Trophoblast cell (in vitro differentiated cells and primary cell): ENCODE results near the gene POP4.

ENCODE experiments used
- DNase-seq, 2 donors: peaks; one replicate each; pipeline ENCODE4 v3.0.0-alpha.2; 2016
- H2AFZ ChIP-seq: 2 replicates; pipeline ENCODE4 v1.6.1; 2013; ENCODE audit warnings: low read length, moderate library complexity, mild to moderate bottlenecking; ENCODE audit not compliant: insufficient read depth, poor library complexity
- H2AK5ac ChIP-seq: 2 replicates; pipeline ENCODE4 v1.6.1; 2013; ENCODE audit warnings: mild to moderate bottlenecking, low read length
- H2BK120ac ChIP-seq: 2 replicates; pipeline ENCODE4 v1.6.1; 2013; ENCODE audit warnings: low read length, mild to moderate bottlenecking, moderate library complexity; ENCODE audit not compliant: insufficient read depth, poor library complexity
- H2BK12ac ChIP-seq: 2 replicates; pipeline ENCODE4 v1.6.1; 2013; ENCODE audit warnings: mild to moderate bottlenecking, low read length, moderate library complexity
- H2BK5ac ChIP-seq: 2 replicates; pipeline ENCODE4 v1.6.1; 2013; ENCODE audit warnings: low read length, low read depth, moderate library complexity, mild to moderate bottlenecking; ENCODE audit not compliant: poor library complexity
- H3K14ac ChIP-seq: 2 replicates; pipeline ENCODE4 v1.6.1; 2013; ENCODE audit warnings: mild to moderate bottlenecking, low read length
- H3K18ac ChIP-seq: 2 replicates; pipeline ENCODE4 v1.6.1; 2013; ENCODE audit warnings: mild to moderate bottlenecking, low read length
- H3K23ac ChIP-seq: 2 replicates; pipeline ENCODE4 v1.6.1; 2013; ENCODE audit warnings: low read length
- H3K27ac ChIP-seq: 2 replicates; pipeline ENCODE4 v1.5.1; 2013; ENCODE audit warnings: low read depth, mild to moderate bottlenecking, inconsistent platforms, low read length, moderate library complexity
- H3K27me3 ChIP-seq: 2 replicates; pipeline ENCODE4 v1.6.1; 2013; ENCODE audit warnings: inconsistent platforms, mild to moderate bottlenecking, low read length, moderate library complexity; ENCODE audit not compliant: insufficient read depth
- H3K36me3 ChIP-seq, 2 experiments: 1 replicate in 1 of 2; 2 replicates in 1 of 2; pipeline ENCODE4 v1.6.1; 2013; ENCODE audit warnings: low read length in 2 of 2, mild to moderate bottlenecking in 2 of 2, moderate library complexity in 1 of 2; ENCODE audit not compliant: insufficient read depth in 2 of 2, control insufficient read depth in 1 of 2
- H3K4ac ChIP-seq: 2 replicates; pipeline ENCODE4 v1.6.1; 2013; ENCODE audit warnings: low read depth, mild to moderate bottlenecking, low read length, moderate library complexity
- H3K4me1 ChIP-seq, 2 experiments: 1 replicate in 1 of 2; 2 replicates in 1 of 2; pipeline ENCODE4 v1.6.1; 2013; ENCODE audit warnings: low read length in 2 of 2, mild to moderate bottlenecking in 2 of 2, moderate library complexity in 1 of 2; ENCODE audit not compliant: insufficient read depth in 2 of 2, control insufficient read depth in 1 of 2
- H3K4me2 ChIP-seq: 2 replicates; pipeline ENCODE4 v1.6.1; 2013; ENCODE audit warnings: inconsistent platforms, mild to moderate bottlenecking, low read length, moderate library complexity
- H3K4me3 ChIP-seq: 2 replicates; pipeline ENCODE4 v1.5.1; 2013; ENCODE audit warnings: mild to moderate bottlenecking, low read depth, low read length, inconsistent platforms
- H3K79me1 ChIP-seq: one replicate; pipeline ENCODE4 v1.6.1; 2013; ENCODE audit warnings: low read length
- H3K79me2 ChIP-seq: 2 replicates; pipeline ENCODE4 v1.6.1; 2013; ENCODE audit warnings: low read length, mild to moderate bottlenecking; ENCODE audit not compliant: control insufficient read depth, insufficient read depth, poor library complexity
- H3K9ac ChIP-seq: 2 replicates; pipeline ENCODE4 v1.6.1; 2013; ENCODE audit warnings: mild to moderate bottlenecking, low read length
- H3K9me3 ChIP-seq: 2 replicates; pipeline ENCODE4 v1.6.1; 2013; ENCODE audit warnings: low read depth, mild to moderate bottlenecking, control low read depth, inconsistent platforms, low read length; ENCODE audit not compliant: insufficient read depth
- H4K12ac ChIP-seq: 2 replicates; pipeline ENCODE4 v1.6.1; 2013; ENCODE audit warnings: low read depth, mild to moderate bottlenecking, low read length, moderate library complexity
- H4K8ac ChIP-seq: 2 replicates; pipeline ENCODE4 v1.6.1; 2013; ENCODE audit warnings: low read depth, mild to moderate bottlenecking, low read length, moderate library complexity
- H4K91ac ChIP-seq: one replicate; pipeline ENCODE4 v1.6.1; 2013; ENCODE audit warnings: low read depth, mild to moderate bottlenecking, low read length, moderate library complexity
- WGBS: extraction: QIAGEN DNeasy Blood & Tissue Kit; methylation state at CpG from one replicate; pipeline ENCODE4 v1.1.7; 2013; ENCODE audit warnings: missing lambda C conversion rate; ENCODE audit not compliant: insufficient read length, insufficient coverage; ENCODE audit errors: extremely low coverage; 5-methylcytosine and 5-hydroxymethylcytosine counted together

POP4 gene

GRCh38 chr19:29569038-29569911 is 36.8 kb upstream of the POP4 start:
- Histone ChIP-seq H3K4me3 (no peak overlapping the region), H2AK5ac (no peak overlapping the region), H3K27ac (no peak overlapping the region), H3K9me3 (peaks cover 6% of the 10 kb centered on the region), H4K12ac (no peak overlapping the region), H3K23ac (no peak overlapping the region), H3K27me3 (no peaks in the 10 kb centered on the region), H2BK12ac (no peak overlapping the region), H3K4ac (no peak overlapping the region), H3K14ac (no peak overlapping the region), H2BK5ac (no peak overlapping the region), H2AFZ (no peak overlapping the region), H3K9ac (no peak overlapping the region), H3K4me2 (no peak overlapping the region), H3K18ac (no peak overlapping the region), H3K36me3 (no peaks in the 10 kb centered on the region), H3K79me1 (no peaks in the 10 kb centered on the region), H3K4me1 (no peaks in the 10 kb centered on the region), H2BK120ac (no peak overlapping the region), H3K79me2 (no peaks in the 10 kb centered on the region), H4K8ac (no peak overlapping the region), H4K91ac (no peak overlapping the region)
- DNase-seq = no peak
- WGBS = no CpG with 5 or more reads among the region's 9 CpGs

DNA sequence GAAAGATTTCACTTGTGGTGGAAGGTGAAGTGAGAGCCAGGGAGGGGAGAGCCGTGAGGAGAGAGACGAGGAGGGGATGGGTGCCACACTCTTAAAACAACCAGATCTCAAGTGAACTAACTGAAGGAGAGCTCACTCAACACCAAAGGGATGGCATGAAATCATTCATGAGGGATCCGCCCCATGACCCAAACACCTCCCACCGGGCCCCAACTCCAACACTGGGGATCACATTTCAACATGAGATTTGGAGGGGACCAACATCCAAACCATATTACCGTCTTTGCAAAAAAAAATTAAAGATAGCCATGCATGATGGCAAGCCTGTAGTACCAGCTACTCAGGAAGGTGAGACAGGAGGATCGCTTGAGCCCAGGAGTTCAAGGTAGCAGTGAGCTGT is 34.9 kb upstream of the POP4 start:
- H3K4me1 ChIP-seq = no peaks in the 10 kb centered on the region
- H3K79me1 ChIP-seq = no peaks in the 10 kb centered on the region
- no peaks in the 10 kb centered on the region for H3K27me3 ChIP-seq
- no peak for DNase-seq
- no peak overlapping the region for H4K12ac ChIP-seq
- no peak overlapping the region for H3K18ac ChIP-seq
- H3K4me2 ChIP-seq = no peak overlapping the region
- H3K9ac ChIP-seq = no peak overlapping the region
- no peak overlapping the region for H3K4ac ChIP-seq
- no CpG with 5 or more reads among the region's 6 CpGs for WGBS
- H3K27ac ChIP-seq = no peak overlapping the region
- no peak overlapping the region for H2BK5ac ChIP-seq
- peaks cover 3% of the 10 kb centered on the region for H3K9me3 ChIP-seq
- H2BK120ac ChIP-seq = no peak overlapping the region
- no peak overlapping the region for H3K23ac ChIP-seq
- no peak overlapping the region for H3K4me3 ChIP-seq
- H4K8ac ChIP-seq = no peak overlapping the region
- H3K36me3 ChIP-seq = no peaks in the 10 kb centered on the region
- no peak overlapping the region for H2AFZ ChIP-seq
- no peak overlapping the region for H4K91ac ChIP-seq
- no peak overlapping the region for H2BK12ac ChIP-seq
- no peaks in the 10 kb centered on the region for H3K79me2 ChIP-seq
- no peak overlapping the region for H2AK5ac ChIP-seq
- H3K14ac ChIP-seq = no peak overlapping the region

DNA sequence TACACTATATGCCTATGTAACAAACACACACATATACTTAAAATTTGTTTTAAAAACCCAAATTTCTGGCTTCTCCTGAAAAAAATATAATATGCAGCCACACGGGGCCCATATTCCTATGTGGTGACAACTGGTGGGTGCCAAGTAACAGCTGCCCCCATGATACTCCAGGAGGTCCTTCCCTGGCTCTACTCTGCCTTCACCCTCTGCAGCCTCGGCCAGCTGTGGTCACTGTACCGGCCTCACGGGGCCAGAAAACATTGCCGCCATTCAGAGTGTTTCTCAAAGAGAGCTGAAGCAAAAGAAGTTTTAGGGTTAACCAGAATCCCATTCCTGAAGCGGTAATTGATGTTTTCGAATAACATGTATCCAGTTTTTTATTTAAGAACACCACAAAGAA is 32.6 kb upstream of the POP4 start:
- Histone ChIP-seq H2BK12ac (no peak overlapping the region), H3K79me2 (no peaks in the 10 kb centered on the region), H3K18ac (no peak overlapping the region), H2AK5ac (no peak overlapping the region), H2AFZ (no peak overlapping the region), H3K27me3 (no peaks in the 10 kb centered on the region), H3K4me2 (no peak overlapping the region), H2BK5ac (no peak overlapping the region), H3K4me1 (no peaks in the 10 kb centered on the region), H4K8ac (no peak overlapping the region), H3K4me3 (no peak overlapping the region), H3K4ac (no peak overlapping the region), H3K79me1 (no peaks in the 10 kb centered on the region), H3K23ac (no peak overlapping the region), H2BK120ac (no peak overlapping the region), H3K9me3 (peaks cover 2% of the 10 kb centered on the region), H3K36me3 (no peaks in the 10 kb centered on the region), H4K91ac (no peak overlapping the region), H3K9ac (no peak overlapping the region), H4K12ac (no peak overlapping the region), H3K14ac (no peak overlapping the region), H3K27ac (no peak overlapping the region)
- no CpG with 5 or more reads among the region's 7 CpGs for WGBS
- DNase-seq = no peak

DNA sequence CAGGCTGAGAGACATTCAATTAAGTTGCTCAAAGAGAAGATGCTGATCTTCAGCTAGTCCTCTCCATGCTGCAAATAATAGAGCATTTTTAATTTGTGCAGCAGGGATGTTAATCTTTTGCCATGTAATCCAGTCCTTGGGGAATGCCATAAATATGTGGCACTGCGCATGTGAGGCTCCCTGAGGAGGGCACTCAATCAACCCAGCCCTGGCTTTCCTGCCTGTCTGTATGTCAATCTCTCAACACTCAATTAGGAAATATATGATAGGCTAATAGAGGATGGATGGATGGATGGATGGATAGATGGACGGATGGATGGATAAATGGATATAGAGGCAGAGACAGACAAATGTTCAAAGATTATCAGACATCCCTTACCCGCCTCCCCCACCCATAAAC is 31.6 kb upstream of the POP4 start:
- H3K4me3 ChIP-seq = no peak overlapping the region
- H3K79me1 ChIP-seq = no peaks in the 10 kb centered on the region
- H3K4ac ChIP-seq = no peak overlapping the region
- H2BK12ac ChIP-seq = no peak overlapping the region
- H3K79me2 ChIP-seq = no peaks in the 10 kb centered on the region
- no peaks in the 10 kb centered on the region for H3K27me3 ChIP-seq
- H3K27ac ChIP-seq = no peak overlapping the region
- no peaks in the 10 kb centered on the region for H3K4me1 ChIP-seq
- peaks cover 2% of the 10 kb centered on the region for H3K9me3 ChIP-seq
- H3K23ac ChIP-seq = no peak overlapping the region
- DNase-seq = no peak
- no peak overlapping the region for H3K14ac ChIP-seq
- H4K8ac ChIP-seq = no peak overlapping the region
- no peak overlapping the region for H4K91ac ChIP-seq
- no peak overlapping the region for H4K12ac ChIP-seq
- no peak overlapping the region for H3K18ac ChIP-seq
- no peak overlapping the region for H2AK5ac ChIP-seq
- no peak overlapping the region for H2AFZ ChIP-seq
- H2BK120ac ChIP-seq = no peak overlapping the region
- no peak overlapping the region for H2BK5ac ChIP-seq
- no peaks in the 10 kb centered on the region for H3K36me3 ChIP-seq
- H3K9ac ChIP-seq = no peak overlapping the region
- no CpG with 5 or more reads among the region's 3 CpGs for WGBS
- H3K4me2 ChIP-seq = no peak overlapping the region
